Neuronal stem cell (in vitro differentiated cells): ENCODE results near the gene SEC22B.
"Not testable (repeated sequence)": the region's sequence is repeated elsewhere in the genome, so short reads cannot be mapped to it uniquely, and the experiment has no call there.

Source experiments
- DNase-seq: peaks from one replicate; pipeline ENCODE4 v3.0.0-alpha.2; 2013; ENCODE audit warnings: low spot score
- H2AFZ ChIP-seq: one replicate; pipeline ENCODE4 v1.6.1; 2013; ENCODE audit warnings: mild to moderate bottlenecking, low read length, inconsistent platforms
- H2AK5ac ChIP-seq: 2 replicates; pipeline ENCODE4 v1.6.1; 2013; ENCODE audit warnings: low read depth, mild to moderate bottlenecking, inconsistent platforms, low read length, moderate library complexity, mixed read lengths
- H2BK120ac ChIP-seq: 2 replicates; pipeline ENCODE4 v1.6.1; 2013; ENCODE audit warnings: low read depth, mild to moderate bottlenecking, inconsistent platforms, low read length, moderate library complexity, mixed read lengths
- H2BK12ac ChIP-seq: one replicate; pipeline ENCODE4 v1.6.1; 2013; ENCODE audit warnings: low read length, inconsistent platforms
- H2BK15ac ChIP-seq: 2 replicates; pipeline ENCODE4 v1.6.1; 2013; ENCODE audit warnings: mild to moderate bottlenecking, low read length, inconsistent platforms, mixed read lengths
- H2BK5ac ChIP-seq: one replicate; pipeline ENCODE4 v1.6.1; 2013; ENCODE audit warnings: inconsistent platforms, mild to moderate bottlenecking, low read length, moderate library complexity
- H3K14ac ChIP-seq: one replicate; pipeline ENCODE4 v1.6.1; 2013; ENCODE audit warnings: low read length, inconsistent platforms
- H3K18ac ChIP-seq: 2 replicates; pipeline ENCODE4 v1.6.1; 2013; ENCODE audit warnings: low read length, inconsistent platforms
- H3K23ac ChIP-seq: 2 replicates; pipeline ENCODE4 v1.6.1; 2013; ENCODE audit warnings: low read depth, mild to moderate bottlenecking, mixed read lengths, low read length, inconsistent platforms; ENCODE audit not compliant: poor library complexity
- H3K27ac ChIP-seq: replicated peaks from 3 replicates; pipeline ENCODE4 v1.5.1; 2013; ENCODE audit warnings: low read length, inconsistent platforms
- H3K27me3 ChIP-seq, 3 experiments: 2 replicates each; pipeline ENCODE4 v1.6.1; 2013; ENCODE audit warnings: low read length in 3 of 3, mild to moderate bottlenecking in 2 of 3, inconsistent platforms in 1 of 3, low read depth in 1 of 3, mixed read lengths in 1 of 3, moderate library complexity in 1 of 3; ENCODE audit not compliant: control insufficient read depth in 3 of 3, insufficient read depth in 3 of 3
- H3K36me3 ChIP-seq, 2 donors: replicated peaks in 1 of 2; 2 replicates each; pipeline ENCODE4 v1.6.1; 2013; ENCODE audit warnings: low read length in 2 of 2; ENCODE audit not compliant: control insufficient read depth in 2 of 2, insufficient read depth in 2 of 2
- H3K4ac ChIP-seq: 2 replicates; pipeline ENCODE4 v1.6.1; 2013; ENCODE audit warnings: inconsistent platforms, mild to moderate bottlenecking, low read length, moderate library complexity
- H3K4me1 ChIP-seq, 2 donors: 1 replicate in 1 of 2; 2 replicates in 1 of 2; pipeline ENCODE4 v1.6.1; 2013; ENCODE audit warnings: low read length in 2 of 2, low read depth in 1 of 2; ENCODE audit not compliant: control insufficient read depth in 2 of 2, insufficient read depth in 1 of 2
- H3K4me2 ChIP-seq: one replicate; pipeline ENCODE4 v1.6.1; 2013; ENCODE audit warnings: mild to moderate bottlenecking, low read length, inconsistent platforms; ENCODE audit not compliant: insufficient read depth, poor library complexity, severe bottlenecking
- H3K4me3 ChIP-seq, 2 donors: 2 replicates each; pipeline ENCODE4 v1.5.1; 2013; ENCODE audit warnings: low read length in 2 of 2, mild to moderate bottlenecking in 2 of 2, inconsistent platforms in 1 of 2, moderate library complexity in 1 of 2
- H3K79me1 ChIP-seq: one replicate; pipeline ENCODE4 v1.6.1; 2013; ENCODE audit warnings: low read depth, mild to moderate bottlenecking, inconsistent platforms, low read length, moderate library complexity
- H3K9ac ChIP-seq: one replicate; pipeline ENCODE4 v1.6.1; 2013; ENCODE audit warnings: mild to moderate bottlenecking, low read depth, low read length, inconsistent platforms; ENCODE audit not compliant: poor library complexity
- H3K9me3 ChIP-seq, 2 donors: replicated peaks in 1 of 2; 2 replicates each; pipeline versions ENCODE3 to v1.6.1; 2013; ENCODE audit warnings: low read length in 2 of 2, mild to moderate bottlenecking in 2 of 2, inconsistent platforms in 1 of 2, low read depth in 1 of 2, mixed read lengths in 1 of 2, moderate library complexity in 1 of 2; ENCODE audit not compliant: control insufficient read depth in 2 of 2, insufficient read depth in 1 of 2
- H4K8ac ChIP-seq: one replicate; pipeline ENCODE4 v1.6.1; 2013; ENCODE audit warnings: low read depth, mild to moderate bottlenecking, inconsistent platforms, low read length, moderate library complexity
- H4K91ac ChIP-seq: one replicate; pipeline ENCODE4 v1.6.1; 2013; ENCODE audit warnings: low read length, low read depth, mild to moderate bottlenecking, inconsistent platforms; ENCODE audit not compliant: poor library complexity
- WGBS, 2 donors: extraction: QIAGEN DNeasy Blood & Tissue Kit; methylation state at CpG; one replicate each; pipeline ENCODE4 v1.1.7; 2013; ENCODE audit warnings: missing lambda C conversion rate in 2 of 2, mixed read lengths in 1 of 2; ENCODE audit not compliant: insufficient read length in 2 of 2, insufficient replicate concordance in 1 of 2; ENCODE audit errors: extremely low coverage in 2 of 2; 5-methylcytosine and 5-hydroxymethylcytosine counted together

SEC22B gene

DNA sequence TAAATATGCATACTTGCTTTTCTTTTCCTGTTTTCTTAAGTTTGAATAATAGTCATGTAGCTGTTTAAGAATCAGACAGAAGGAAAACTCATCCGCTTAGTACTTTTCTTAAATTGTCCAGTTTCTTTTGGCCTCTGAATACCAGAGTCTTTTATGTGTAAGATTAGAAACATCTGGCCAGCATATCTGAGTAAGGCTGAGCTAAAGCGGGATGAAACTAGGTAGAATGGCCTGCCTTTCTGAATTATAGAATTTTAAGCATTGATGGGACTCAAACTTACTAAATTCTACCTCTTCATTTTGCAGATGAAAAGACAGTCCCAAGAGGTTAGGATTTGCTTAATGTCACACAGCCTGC is 43.9 kb downstream of the SEC22B start:
- H2AK5ac ChIP-seq, H3K4me3 ChIP-seq, DNase-seq, H3K36me3 ChIP-seq, H3K27ac ChIP-seq, H3K9ac ChIP-seq, H3K18ac ChIP-seq, H4K91ac ChIP-seq, H3K27me3 ChIP-seq, H2BK120ac ChIP-seq, H3K9me3 ChIP-seq, H2AFZ ChIP-seq, H2BK12ac ChIP-seq, H3K4me2 ChIP-seq, H3K4ac ChIP-seq, H2BK5ac ChIP-seq, H3K79me1 ChIP-seq, H3K14ac ChIP-seq, H3K4me1 ChIP-seq, H2BK15ac ChIP-seq, H4K8ac ChIP-seq, H3K23ac ChIP-seq: not testable (repeated sequence)
- WGBS, 2 donors, result no CpG with 5 or more reads among the region's 2 CpGs

DNA sequence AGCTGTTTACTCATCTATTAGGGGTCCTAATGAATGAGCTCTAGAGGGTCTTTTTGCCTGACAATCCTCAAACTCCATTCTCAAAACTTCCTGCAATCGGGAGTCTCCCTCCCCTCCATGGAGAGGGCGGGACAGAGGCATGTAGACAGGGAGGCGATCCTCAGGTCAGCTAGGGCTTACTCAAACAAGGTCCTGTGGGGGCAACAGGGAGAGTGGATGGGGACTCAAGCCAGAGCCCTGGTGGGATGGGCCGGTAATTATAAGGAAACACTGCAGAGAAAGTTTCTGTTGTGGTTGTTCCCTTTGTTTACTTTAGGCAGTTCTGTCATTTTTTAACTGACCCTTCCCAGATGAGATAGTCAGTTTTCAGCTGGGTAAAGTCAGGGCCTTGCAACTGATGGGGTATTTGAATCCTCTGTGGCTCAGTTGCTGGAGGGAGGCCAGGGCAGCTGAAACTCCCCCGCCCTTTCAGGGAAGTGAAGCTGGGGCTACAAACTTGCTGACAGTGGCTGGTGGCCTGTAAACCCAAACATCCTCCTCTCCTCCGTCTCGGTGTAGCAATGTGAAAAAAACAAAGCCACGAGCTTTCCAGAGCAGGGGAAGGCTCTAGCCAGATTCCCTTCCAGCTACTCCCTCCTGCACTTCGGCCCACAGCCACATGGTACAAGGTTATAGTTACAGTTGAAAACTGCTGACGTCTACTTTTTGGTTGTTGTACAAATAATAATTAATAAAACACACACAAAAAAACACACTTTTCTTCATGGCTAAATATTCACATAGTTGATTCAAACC is 44.5 kb downstream of the SEC22B start:
- H3K14ac ChIP-seq, H2BK12ac ChIP-seq, DNase-seq, H3K23ac ChIP-seq, H3K27me3 ChIP-seq, H3K9me3 ChIP-seq, H2BK15ac ChIP-seq, H4K91ac ChIP-seq, H2BK5ac ChIP-seq, H3K4me1 ChIP-seq, H4K8ac ChIP-seq, H3K36me3 ChIP-seq, H3K4ac ChIP-seq, H3K9ac ChIP-seq, H3K4me2 ChIP-seq, H2AK5ac ChIP-seq, H2BK120ac ChIP-seq, H3K79me1 ChIP-seq, H3K18ac ChIP-seq, H3K4me3 ChIP-seq, H3K27ac ChIP-seq: not testable (repeated sequence)
- WGBS, 2 donors, result no CpG with 5 or more reads among the region's 10 CpGs
- H2AFZ ChIP-seq, result peak overlapping the region; percentile 40

DNA sequence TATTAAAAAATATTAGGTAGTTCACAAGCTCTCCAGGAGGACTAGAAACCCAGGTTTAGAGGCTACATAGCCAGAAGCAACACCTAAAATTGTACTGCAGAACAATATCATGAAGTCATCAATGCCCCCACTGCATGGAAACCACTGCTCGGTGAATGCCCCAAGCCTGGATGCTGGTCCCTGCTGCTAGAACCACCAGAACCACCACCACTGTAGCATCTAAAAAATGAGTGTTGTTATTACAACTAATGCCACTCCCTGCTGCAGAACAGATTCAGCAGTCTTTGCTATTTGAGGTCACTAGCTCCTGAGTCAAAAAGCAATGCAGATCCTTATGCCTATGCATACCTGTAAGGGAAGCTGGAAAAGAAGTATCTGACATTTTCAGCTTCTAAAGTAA is 48.4 kb downstream of the SEC22B start:
- H3K4me2 ChIP-seq, H3K79me1 ChIP-seq, H2BK15ac ChIP-seq, H3K23ac ChIP-seq, H3K4me1 ChIP-seq, H2BK12ac ChIP-seq, H3K27me3 ChIP-seq, H4K8ac ChIP-seq, H3K4ac ChIP-seq, H3K9ac ChIP-seq, H2AK5ac ChIP-seq, H2BK120ac ChIP-seq, DNase-seq, H3K9me3 ChIP-seq, H4K91ac ChIP-seq, H3K18ac ChIP-seq, H2AFZ ChIP-seq, H3K27ac ChIP-seq, H3K36me3 ChIP-seq, H3K14ac ChIP-seq, H2BK5ac ChIP-seq, H3K4me3 ChIP-seq: not testable (repeated sequence)
- WGBS, 2 donors, result no CpG with 5 or more reads among the region's 1 CpG

GRCh38 chr1:120126216-120126615 is 50.1 kb downstream of the SEC22B start:
- not testable (repeated sequence) for H2AK5ac ChIP-seq, H3K27ac ChIP-seq, H3K9ac ChIP-seq, H2BK12ac ChIP-seq, H3K36me3 ChIP-seq, H2AFZ ChIP-seq, H3K18ac ChIP-seq, H3K4ac ChIP-seq, H3K4me2 ChIP-seq, H3K9me3 ChIP-seq, H2BK5ac ChIP-seq, DNase-seq, H3K4me3 ChIP-seq, H3K14ac ChIP-seq, H4K91ac ChIP-seq, H3K79me1 ChIP-seq, H2BK120ac ChIP-seq, H4K8ac ChIP-seq, H3K23ac ChIP-seq, H3K4me1 ChIP-seq, H2BK15ac ChIP-seq, H3K27me3 ChIP-seq
- WGBS, 2 donors, result no CpG with 5 or more reads among the region's 6 CpGs
